Fibroblast of skin of right biceps (primary cell): ENCODE data around the gene ALDH1A1.
A peak's percentile ranks its signal among the peaks of the same experiment; 100 is the strongest.
"Not testable (repeated sequence)": the region's sequence is repeated elsewhere in the genome, so short reads cannot be mapped to it uniquely, and the experiment has no call there.

ENCODE experiments used
- DNase-seq: peaks from one replicate; pipeline ENCODE4 v3.0.0-alpha.2; 2013

Gene ALDH1A1

GRCh38 chr9:72939581-72939980 lies 13.3 kb downstream of the ALDH1A1 start:
- not testable (repeated sequence) for DNase-seq

GRCh38 chr9:72937545-72937944 lies 15.3 kb downstream of the ALDH1A1 start:
- DNase-seq = no peak

- DNase-seq = no peak
Observed at GRCh38 chr9:72936679-72937078, 16.2 kb downstream of the ALDH1A1 start.

- DNase-seq = no peak
Observed at GRCh38 chr9:72936266-72936665, 16.6 kb downstream of the ALDH1A1 start.

- DNase-seq = no peak
Observed at GRCh38 chr9:72935595-72935994, 17.3 kb downstream of the ALDH1A1 start.

- no peak for DNase-seq
Observed at GRCh38 chr9:72933730-72934665, 18.9 kb downstream of the ALDH1A1 start.

- peak; percentile 59 for DNase-seq
Observed at GRCh38 chr9:72932619-72933018, 20.2 kb downstream of the ALDH1A1 start.

GRCh38 chr9:72931897-72932296 lies 21.0 kb downstream of the ALDH1A1 start:
- no peak for DNase-seq

- no peak for DNase-seq
Observed at GRCh38 chr9:72931437-72931836, 21.4 kb downstream of the ALDH1A1 start.

- no peak for DNase-seq
Observed at GRCh38 chr9:72930828-72931227, 22.0 kb downstream of the ALDH1A1 start.

- DNase-seq = no peak
Observed at GRCh38 chr9:72929542-72929941, 23.3 kb downstream of the ALDH1A1 start.

GRCh38 chr9:72928042-72928507 lies 24.8 kb downstream of the ALDH1A1 start:
- no peak for DNase-seq

- no peak for DNase-seq
Observed at GRCh38 chr9:72926506-72926905, 26.3 kb downstream of the ALDH1A1 start.

GRCh38 chr9:72925891-72926290 lies 27.0 kb downstream of the ALDH1A1 start:
- no peak for DNase-seq

GRCh38 chr9:72925126-72925789 lies 27.6 kb downstream of the ALDH1A1 start:
- DNase-seq = no peak

GRCh38 chr9:72924154-72924790 lies 28.6 kb downstream of the ALDH1A1 start:
- no peak for DNase-seq

- DNase-seq = no peak
Observed at GRCh38 chr9:72923077-72923476, 29.8 kb downstream of the ALDH1A1 start.

- no peak for DNase-seq
Observed at GRCh38 chr9:72921888-72922654, 30.8 kb downstream of the ALDH1A1 start.

GRCh38 chr9:72919246-72919945 lies 33.5 kb downstream of the ALDH1A1 start:
- no peak for DNase-seq

GRCh38 chr9:72917892-72918509 lies 34.9 kb downstream of the ALDH1A1 start:
- no peak for DNase-seq

GRCh38 chr9:72915659-72916058 lies 37.2 kb downstream of the ALDH1A1 start:
- no peak for DNase-seq

- DNase-seq = no peak
Observed at GRCh38 chr9:72914750-72915149, 38.1 kb downstream of the ALDH1A1 start.
